ENCODE results near the gene CACNA1I.

DNA sequence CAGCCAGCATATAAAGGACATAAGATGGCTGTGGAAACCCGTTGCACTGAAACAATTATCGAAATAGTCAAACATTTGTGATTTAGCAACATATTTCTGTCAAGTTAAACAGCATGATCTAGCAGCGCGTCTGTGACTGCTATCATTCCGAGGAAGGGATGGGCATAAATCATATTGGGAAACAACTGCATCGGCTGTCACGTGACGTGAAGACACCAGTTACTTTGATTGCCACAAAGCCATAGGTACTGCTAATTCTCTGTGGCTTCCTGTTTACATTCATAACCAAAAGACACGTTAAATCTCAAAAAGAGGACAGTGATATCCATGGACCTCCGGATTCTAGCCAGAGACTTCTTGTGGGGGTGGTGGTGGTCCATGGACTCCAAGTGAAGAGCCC is 87.8 kb downstream of the CACNA1I start:
- no peak for TF ChIP-seq POLR2A (IDR thresholded peaks at IDR 0.05; ENCODE audit: low read depth)
- TF ChIP-seq, protein P1, sequence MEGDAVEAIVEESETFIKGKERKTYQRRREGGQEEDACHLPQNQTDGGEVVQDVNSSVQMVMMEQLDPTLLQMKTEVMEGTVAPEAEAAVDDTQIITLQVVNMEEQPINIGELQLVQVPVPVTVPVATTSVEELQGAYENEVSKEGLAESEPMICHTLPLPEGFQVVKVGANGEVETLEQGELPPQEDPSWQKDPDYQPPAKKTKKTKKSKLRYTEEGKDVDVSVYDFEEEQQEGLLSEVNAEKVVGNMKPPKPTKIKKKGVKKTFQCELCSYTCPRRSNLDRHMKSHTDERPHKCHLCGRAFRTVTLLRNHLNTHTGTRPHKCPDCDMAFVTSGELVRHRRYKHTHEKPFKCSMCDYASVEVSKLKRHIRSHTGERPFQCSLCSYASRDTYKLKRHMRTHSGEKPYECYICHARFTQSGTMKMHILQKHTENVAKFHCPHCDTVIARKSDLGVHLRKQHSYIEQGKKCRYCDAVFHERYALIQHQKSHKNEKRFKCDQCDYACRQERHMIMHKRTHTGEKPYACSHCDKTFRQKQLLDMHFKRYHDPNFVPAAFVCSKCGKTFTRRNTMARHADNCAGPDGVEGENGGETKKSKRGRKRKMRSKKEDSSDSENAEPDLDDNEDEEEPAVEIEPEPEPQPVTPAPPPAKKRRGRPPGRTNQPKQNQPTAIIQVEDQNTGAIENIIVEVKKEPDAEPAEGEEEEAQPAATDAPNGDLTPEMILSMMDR (IDR thresholded peaks at IDR 0.05): no peak
- no peak for TF ChIP-seq POLR2AphosphoS5 (IDR thresholded peaks at IDR 0.05)

Data from esophagus muscularis mucosa (tissue), 3 donors.